ENCODE results near the gene RGS3.

- TF ChIP-seq CTCF (IDR thresholded peaks at IDR 0.05), result no peak
- TF ChIP-seq POLR2A (IDR thresholded peaks at IDR 0.05), result no peak
Measured at GRCh38 chr9:113528811-113529210, 65.3 kb downstream of the RGS3 start.
